GM12891 (cell line): Measurements from ENCODE around the gene METTL22.

Experiments used
- POLR2A ChIP-seq: IDR thresholded peaks from 2 replicates; pipeline ENCODE4 v1.6.1; 2011; ENCODE audit warnings: low read depth, low read length, control low read depth
- POLR2AphosphoS5 ChIP-seq: IDR thresholded peaks from 2 replicates; pipeline ENCODE4 v1.6.1; 2011; ENCODE audit warnings: low read depth, low read length, control low read depth
- POU2F2 ChIP-seq: IDR thresholded peaks from 2 replicates; pipeline ENCODE4 v1.6.1; 2011; ENCODE audit warnings: low read depth, mild to moderate bottlenecking, control low read depth, low read length, moderate library complexity
- SPI1 ChIP-seq: IDR thresholded peaks from 2 replicates; pipeline ENCODE4 v1.6.1; 2011; ENCODE audit warnings: low read depth, low read length, control low read depth
- TAF1 ChIP-seq: IDR thresholded peaks from 2 replicates; pipeline ENCODE4 v1.6.1; 2011; ENCODE audit warnings: low read depth, low read length, control low read depth

DNA sequence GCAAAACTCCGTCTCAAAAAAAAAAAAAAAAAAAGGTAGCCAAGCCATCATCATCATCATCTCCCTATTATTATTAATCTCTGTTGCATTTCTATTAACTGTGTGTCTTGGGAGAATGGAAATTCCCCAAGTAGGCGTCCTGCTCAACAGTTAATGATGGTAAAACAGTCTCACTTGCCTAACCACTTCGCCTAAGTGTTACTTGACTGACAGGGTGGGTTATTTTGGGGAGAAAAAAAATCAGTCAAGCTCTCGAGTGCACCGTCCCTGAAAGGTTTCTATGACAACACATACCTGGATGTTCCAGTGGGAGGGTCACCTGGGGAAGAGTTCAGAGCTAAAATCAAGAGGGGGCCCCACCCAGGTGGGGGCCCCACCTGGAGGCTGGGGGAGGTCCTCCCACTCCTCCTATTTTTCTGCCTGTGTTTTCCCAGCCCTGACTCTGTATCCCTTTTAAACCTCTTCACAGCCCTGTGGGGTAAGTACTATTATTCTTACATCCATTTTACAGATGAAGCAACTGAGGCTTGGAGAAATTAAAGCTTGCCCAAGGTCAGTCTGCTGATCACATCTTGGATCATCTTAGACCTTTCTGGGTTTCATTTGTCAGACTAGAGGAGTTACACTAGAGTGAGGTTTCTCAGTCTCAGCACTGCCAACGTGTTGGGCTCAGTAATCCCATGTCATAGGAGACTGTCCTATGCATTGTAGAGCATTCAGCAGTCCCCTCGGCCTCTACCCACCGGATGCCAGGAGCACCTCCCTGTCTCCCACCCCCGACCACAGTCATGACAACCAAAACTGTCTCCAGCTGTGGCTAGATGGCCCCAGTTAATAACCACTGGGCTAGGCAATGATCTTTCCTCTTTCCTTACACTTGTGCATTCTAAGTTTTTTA is 41.9 kb downstream of the METTL22 start:
- TF ChIP-seq POLR2A (no peak), POLR2AphosphoS5 (no peak), TAF1 (no peak), SPI1 (no peak), POU2F2 (no peak)
